ENCODE measurements around the gene B4GALNT2. TPM values are rescaled to one million over a fixed set of nuclear protein-coding genes. Genes with fewer than 3 reads are reported as not detected.

B4GALNT2 gene
- total and polyA plus RNA-seq, 2 donors (not counting 1 experiment from before 2014, with no cell fraction given): 0.12 TPM; not detected in 1

- Mint-ChIP-seq H3K27me3 (peaks cover 31% of the 10 kb centered on the region), H3K9me3 (ENCODE audit: insufficient read depth) (no peaks in the 10 kb centered on the region), H3K4me3 (no peak overlapping the region), H3K4me1 (no peaks in the 10 kb centered on the region), H3K27ac (no peak overlapping the region)
- WGBS (ENCODE audit: insufficient coverage): 100% methylated on average over 1 of the region's 1 CpG
- Histone ChIP-seq H3K9ac (ENCODE audit: low read length) (no peak overlapping the region), H3K36me3 (replicated peaks in 1 of 2; ENCODE audit: control extremely low read depth in 1 of 2, control insufficient read depth in 1 of 2, extremely low read depth in 1 of 2, insufficient read depth in 2 of 2, low read length in 1 of 2) (no peaks in the 10 kb centered on the region), H3K4me1 (ENCODE audit: control insufficient read depth in 2 of 2, insufficient read depth in 2 of 2, low read length in 2 of 2) (no peaks in the 10 kb centered on the region), H2AFZ (ENCODE audit: insufficient read depth, low read depth, low read length, poor library complexity, severe bottlenecking) (no peak overlapping the region), H3K9me3 (ENCODE audit: control extremely low read depth in 1 of 3, control insufficient read depth in 2 of 3, insufficient read depth in 1 of 3, low read length in 2 of 3) (no peaks in the 10 kb centered on the region), H3K27me3 (replicated peaks in 1 of 4; ENCODE audit: control extremely low read depth in 1 of 4, control insufficient read depth in 3 of 4, insufficient read depth in 4 of 4, low read length in 3 of 4) (peaks cover 0 to 7% (median 4%) of the 10 kb centered on the region in 4 experiments), H3K27ac (ENCODE audit: low read length in 2 of 2) (no peak overlapping the region), H3K4me2 (replicated peaks; ENCODE audit: low read depth, low read length, poor library complexity, severe bottlenecking) (no peak overlapping the region), H3K79me2 (ENCODE audit: control insufficient read depth, insufficient read depth, low read length) (no peaks in the 10 kb centered on the region), H4K20me1 (ENCODE audit: control insufficient read depth, insufficient read depth, low read length, poor library complexity, severe bottlenecking) (no peaks in the 10 kb centered on the region), H3K4me3 (ENCODE audit: control extremely low read depth in 1 of 5, extremely low read depth in 1 of 5, insufficient read depth in 1 of 5, low read depth in 2 of 5, low read length in 4 of 5) (no peak overlapping the region)
- intact Hi-C loops (cut with micrococcal nuclease): no loop called here
- DNase-seq: no peak
- ChIA-PET POLR2A (no interaction called here), CTCF (no interaction called here)
- TF ChIP-seq CTCF (IDR thresholded peaks at IDR 0.05) (no peak), EZH2 (IDR thresholded peaks at IDR 0.05; ENCODE audit: borderline replicate concordance, insufficient read depth, low read depth, low read length, poor library complexity, severe bottlenecking) (no peak)
- ATAC-seq (ENCODE audit: low read depth): no peak
Observed at GRCh38 chr17:49110509-49110908, 22.1 kb upstream of the B4GALNT2 start.

GRCh38 chr17:49111934-49112333 is 20.6 kb upstream of the B4GALNT2 start:
- H3K27ac ChIP-seq (ENCODE audit: low read length in 2 of 2): no peak overlapping the region
- WGBS (ENCODE audit: insufficient coverage): 60% methylated on average over 3 of the region's 4 CpGs
- no peak overlapping the region for H2AFZ ChIP-seq (ENCODE audit: insufficient read depth, low read depth, low read length, poor library complexity, severe bottlenecking)
- intact Hi-C loops (cut with micrococcal nuclease): no loop called here
- DNase-seq (no peak), ATAC-seq (ENCODE audit: low read depth) (no peak)
- H3K27ac Mint-ChIP-seq: no peak overlapping the region
- no peaks in the 10 kb centered on the region for H3K9me3 Mint-ChIP-seq (ENCODE audit: insufficient read depth)
- no peak for TF ChIP-seq CTCF (IDR thresholded peaks at IDR 0.05)
- TF ChIP-seq EZH2 (IDR thresholded peaks at IDR 0.05; ENCODE audit: borderline replicate concordance, insufficient read depth, low read depth, low read length, poor library complexity, severe bottlenecking): no peak
- H3K36me3 ChIP-seq (replicated peaks in 1 of 2; ENCODE audit: control extremely low read depth in 1 of 2, control insufficient read depth in 1 of 2, extremely low read depth in 1 of 2, insufficient read depth in 2 of 2, low read length in 1 of 2): no peaks in the 10 kb centered on the region
- H3K4me3 Mint-ChIP-seq: no peak overlapping the region
- no peaks in the 10 kb centered on the region for H3K4me1 ChIP-seq (ENCODE audit: control insufficient read depth in 2 of 2, insufficient read depth in 2 of 2, low read length in 2 of 2)
- CTCF ChIA-PET: interaction anchor here (1.1 to 1.4 kb wide), 2 partner anchors 10 to 116 kb away, joined by 3 read pairs; no protein-coding TSS in a partner anchor
- no peaks in the 10 kb centered on the region for H3K79me2 ChIP-seq (ENCODE audit: control insufficient read depth, insufficient read depth, low read length)
- POLR2A ChIA-PET: no interaction called here
- H3K27me3 Mint-ChIP-seq: peaks cover 39% of the 10 kb centered on the region
- H4K20me1 ChIP-seq (ENCODE audit: control insufficient read depth, insufficient read depth, low read length, poor library complexity, severe bottlenecking): no peaks in the 10 kb centered on the region
- no peaks in the 10 kb centered on the region for H3K4me1 Mint-ChIP-seq
- peaks cover 0 to 7% (median 3%) of the 10 kb centered on the region in 4 experiments for H3K27me3 ChIP-seq (replicated peaks in 1 of 4; ENCODE audit: control extremely low read depth in 1 of 4, control insufficient read depth in 3 of 4, insufficient read depth in 4 of 4, low read length in 3 of 4)
- H3K4me3 ChIP-seq (ENCODE audit: control extremely low read depth in 1 of 5, extremely low read depth in 1 of 5, insufficient read depth in 1 of 5, low read depth in 2 of 5, low read length in 4 of 5): no peak overlapping the region
- no peaks in the 10 kb centered on the region for H3K9me3 ChIP-seq (ENCODE audit: control extremely low read depth in 1 of 3, control insufficient read depth in 2 of 3, insufficient read depth in 1 of 3, low read length in 2 of 3)
- H3K9ac ChIP-seq (ENCODE audit: low read length): no peak overlapping the region
- no peak overlapping the region for H3K4me2 ChIP-seq (replicated peaks; ENCODE audit: low read depth, low read length, poor library complexity, severe bottlenecking)
